NCI-H128 (cell line): ENCODE data around the gene ZNF273.
A peak's percentile ranks its signal among the peaks of the same experiment; 100 is the strongest.

Experiments used
- DNase-seq: peaks from one replicate; lab custom pipeline; 2025; ENCODE audit not compliant: unreplicated experiment; lab: John Stamatoyannopoulos, UW

Gene ZNF273

DNA sequence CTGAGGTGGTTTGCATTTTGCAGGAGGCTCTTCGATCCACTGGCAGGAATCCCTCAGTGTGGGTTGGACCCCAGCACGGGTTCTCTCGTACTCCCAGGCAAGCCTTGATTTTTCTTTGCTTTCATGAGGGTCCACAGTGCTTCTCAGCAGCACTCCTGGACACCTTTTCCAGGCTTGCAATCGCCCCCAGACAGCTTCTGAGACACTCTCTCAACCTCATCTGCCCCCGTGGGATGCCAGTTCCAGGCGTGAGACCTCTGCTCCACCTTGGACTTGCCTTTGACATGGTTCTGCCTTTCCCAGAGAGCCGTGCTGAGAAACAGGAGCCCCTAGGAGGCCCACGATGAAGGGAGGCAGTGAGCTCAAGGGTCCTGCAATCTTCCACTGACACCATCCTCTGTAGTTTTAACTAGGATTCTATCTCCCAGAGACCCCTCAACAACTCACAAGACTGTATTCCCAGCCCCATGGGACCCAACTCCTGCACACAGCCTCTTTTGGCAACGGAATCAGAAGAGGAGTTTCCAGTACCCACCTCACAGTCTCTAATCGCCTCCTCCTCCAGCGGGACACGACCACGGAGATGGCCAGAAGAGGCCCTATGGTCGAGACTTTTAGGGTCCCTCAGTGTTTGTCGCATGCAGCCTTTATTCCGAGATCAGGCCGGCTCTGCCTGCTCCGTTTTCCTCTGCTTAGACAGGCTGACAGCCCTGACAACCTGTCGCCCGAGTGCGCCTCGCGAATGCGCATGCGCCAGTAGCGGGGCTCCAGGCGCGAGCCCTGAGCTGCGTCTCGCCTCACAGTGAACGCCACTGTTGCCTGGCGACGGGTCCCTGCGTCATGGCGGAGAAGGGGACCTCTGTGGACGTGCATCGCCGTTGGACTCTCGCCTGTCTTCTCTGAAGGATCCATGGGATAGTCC is 26.0 kb upstream of the ZNF273 start:
- peak; percentile 50 for DNase-seq

DNA sequence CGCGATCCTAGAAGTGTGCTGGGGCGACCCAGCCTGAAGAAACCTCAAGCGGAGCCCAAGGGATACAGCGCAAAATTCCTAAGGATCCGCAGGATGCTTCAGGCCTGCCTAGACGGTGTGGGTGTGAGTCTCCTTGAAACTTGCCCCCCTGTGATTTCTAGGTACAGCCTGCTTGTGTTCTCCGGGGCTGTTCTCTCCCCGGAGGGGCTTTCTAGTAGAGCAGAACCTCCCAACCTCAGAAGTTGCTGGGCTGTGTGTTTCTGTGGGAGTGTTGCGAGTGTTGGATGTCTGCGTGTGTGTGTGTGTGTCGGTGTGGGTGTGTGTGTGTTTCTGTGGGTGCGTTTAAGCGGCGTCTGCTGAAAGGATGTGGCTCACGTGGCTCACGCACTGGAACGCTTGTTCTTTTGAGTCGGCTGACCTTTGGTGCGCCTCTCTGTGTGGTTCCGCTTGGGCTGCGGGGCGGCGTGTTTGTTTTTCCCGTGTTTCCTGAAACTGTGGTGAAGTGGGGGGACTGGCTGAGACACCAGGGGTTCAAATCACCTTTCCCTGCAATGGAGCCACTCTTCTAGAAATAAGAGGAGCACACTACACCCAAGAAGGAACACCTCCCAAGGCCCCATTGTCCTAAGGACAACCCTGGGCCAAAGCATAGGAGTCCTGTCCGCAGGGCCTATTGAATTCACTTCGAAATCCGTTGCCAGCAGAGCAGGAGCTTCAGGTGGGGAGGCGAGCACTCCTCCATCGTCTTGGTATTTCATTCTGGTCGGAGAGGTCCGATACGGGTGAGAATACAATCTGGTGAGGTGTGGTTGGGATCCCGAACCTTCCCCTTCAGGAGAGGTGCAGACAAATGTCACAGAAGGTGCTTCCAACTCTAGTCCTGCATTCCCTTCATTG is 25.1 kb upstream of the ZNF273 start:
- no peak for DNase-seq

DNA sequence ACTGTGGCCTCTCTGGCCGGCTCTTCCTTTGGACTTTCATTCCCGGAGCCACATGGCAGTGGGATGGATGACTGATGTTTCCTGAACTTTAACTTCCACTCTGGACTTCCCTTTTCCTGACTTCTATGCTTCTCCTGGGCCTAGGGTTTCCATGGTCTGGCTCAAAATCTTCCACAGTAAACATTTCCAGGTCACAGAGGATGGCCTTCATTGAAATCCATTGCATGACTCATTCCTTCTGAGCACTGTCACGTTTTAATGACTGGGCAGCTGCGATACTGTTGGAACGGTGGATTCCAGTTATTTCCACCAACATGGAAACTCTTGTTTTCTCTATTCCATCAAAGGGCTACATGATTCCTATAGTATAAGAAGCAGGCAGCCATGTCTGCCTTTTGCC is 24.4 kb upstream of the ZNF273 start:
- DNase-seq = no peak

DNA sequence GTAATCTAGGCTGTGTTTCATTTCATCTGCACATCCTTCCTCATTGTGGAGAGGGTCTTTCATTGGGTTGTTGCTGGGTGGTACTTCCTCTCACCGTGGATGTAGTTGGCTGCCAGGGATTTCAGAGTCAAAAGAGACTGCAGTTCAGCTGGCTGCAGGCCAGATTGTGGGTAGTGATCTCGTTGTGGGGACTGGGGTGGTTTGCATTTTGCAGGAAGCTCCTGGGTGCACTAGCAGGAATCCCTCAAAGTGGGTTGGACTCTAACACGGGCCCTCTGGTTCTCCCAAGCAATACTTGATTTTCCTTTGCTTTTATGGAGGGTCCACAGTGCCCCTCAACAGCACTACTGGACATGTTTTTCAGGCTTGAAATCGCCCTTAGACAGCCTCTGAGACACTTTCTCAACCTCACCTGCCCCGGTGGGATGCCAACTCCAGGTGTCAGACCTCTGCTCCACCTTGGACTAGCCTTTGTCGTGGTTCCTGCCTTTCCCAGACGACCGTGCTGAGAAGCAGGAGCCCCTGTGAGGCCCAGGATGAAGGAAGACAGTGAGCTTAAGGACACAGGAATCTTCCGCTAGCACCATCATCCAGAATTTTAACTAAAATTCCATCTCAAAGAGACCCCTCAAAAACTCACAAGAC is 23.9 kb upstream of the ZNF273 start:
- no peak for DNase-seq

DNA sequence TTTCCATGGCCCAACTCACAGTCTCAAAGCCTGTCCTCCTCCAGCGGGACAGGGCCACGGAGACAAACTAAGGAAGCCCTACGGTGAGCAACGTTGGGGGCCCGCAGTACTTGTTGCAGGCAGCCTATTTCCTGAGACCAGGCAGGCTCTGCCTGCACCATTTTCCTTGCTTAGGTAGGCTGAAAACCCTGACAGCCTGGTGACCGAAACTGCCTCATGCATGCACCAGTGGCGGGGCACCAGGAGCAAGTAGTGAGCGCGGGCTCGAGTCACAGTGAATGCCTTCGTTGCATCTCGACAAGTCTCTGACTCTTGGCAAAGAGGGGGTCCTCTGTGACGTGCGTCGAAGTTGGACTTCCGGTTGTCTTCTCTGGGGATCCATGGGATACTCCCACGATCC is 23.3 kb upstream of the ZNF273 start:
- DNase-seq = no peak

DNA sequence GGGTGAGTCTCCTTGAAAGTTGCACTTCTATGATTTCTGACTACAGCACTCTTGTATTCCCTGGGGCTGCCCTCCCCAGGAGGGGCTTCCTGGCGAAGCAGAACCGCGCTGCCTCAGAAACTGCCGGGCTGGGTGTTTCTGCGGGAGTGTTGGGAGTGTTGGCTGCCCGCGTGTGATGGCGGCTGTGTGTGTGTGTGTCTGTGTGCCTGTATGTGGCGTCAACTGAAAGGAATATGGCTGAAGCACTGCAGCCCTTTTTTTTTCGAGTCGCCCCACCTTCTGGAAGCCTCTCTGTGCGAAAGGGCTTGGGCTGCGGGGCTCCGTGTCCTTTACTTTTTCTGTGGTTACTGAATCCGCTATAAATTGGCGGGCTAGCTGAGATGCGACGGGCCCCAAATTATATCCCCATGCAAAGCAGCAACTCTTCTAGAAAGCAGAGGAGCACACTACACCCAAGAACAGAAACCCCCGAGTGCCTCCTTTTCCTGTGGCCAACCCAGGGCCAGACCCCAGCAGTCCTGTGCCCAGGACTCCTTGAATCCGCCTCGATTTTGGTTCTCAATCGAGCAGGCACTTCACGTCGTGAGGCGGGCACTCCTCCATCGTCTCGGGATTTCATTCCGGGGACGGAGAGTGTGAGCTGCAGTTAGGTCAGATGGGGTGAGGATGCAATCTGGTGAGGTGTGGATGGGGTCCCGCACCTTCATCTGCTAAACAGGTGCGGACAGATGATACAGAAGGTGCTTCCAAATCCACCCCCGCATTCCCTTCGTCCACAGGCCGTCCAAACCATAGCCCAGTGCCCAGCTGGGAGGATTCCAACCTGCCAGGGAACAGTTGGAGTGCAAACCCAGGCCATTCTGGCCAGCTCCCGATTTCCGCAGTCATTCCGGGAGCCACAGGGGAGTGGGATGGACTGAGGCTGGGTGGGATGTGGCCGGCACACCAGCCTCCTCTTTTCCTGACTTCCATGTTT is 22.5 kb upstream of the ZNF273 start:
- no peak for DNase-seq

DNA sequence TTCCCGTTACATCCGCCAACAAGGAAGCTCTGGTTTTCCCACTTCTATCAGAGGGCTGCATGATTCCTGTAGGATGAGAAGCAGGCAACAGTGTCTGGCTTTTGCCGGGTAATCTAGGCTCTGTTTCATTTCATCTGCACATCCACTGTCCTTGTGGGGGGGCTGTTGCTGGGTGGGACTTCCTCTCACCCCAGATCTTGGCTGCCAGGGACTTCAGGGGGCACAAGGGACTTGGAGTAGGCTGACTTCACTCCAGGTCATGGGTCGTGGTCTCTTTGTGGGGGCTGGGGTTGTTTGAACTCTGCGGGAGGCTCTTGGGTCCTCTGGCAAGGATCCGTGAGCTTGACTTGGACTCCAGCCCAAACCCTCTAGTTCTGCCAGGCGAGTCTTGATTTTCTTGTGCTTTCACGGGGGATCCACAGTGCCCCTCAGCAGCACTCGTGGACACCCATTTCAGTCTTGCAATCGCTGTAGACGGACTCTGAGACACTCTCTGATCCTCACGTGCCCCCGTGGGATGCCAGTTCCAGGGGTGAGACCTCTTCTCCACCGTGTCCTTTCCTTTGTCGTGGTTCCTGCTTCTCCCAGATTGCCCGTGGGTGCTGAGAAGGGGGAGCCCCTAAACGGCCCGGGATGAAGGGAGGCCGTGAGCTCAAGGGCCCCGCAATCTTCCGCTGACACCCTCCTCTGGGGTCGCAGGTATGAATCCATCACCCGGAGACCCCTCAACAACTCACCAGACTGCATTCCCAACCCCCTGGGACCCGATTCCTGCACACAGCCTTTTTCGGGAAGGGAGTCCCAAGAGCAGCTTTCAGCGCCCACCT is 21.4 kb upstream of the ZNF273 start:
- no peak for DNase-seq

DNA sequence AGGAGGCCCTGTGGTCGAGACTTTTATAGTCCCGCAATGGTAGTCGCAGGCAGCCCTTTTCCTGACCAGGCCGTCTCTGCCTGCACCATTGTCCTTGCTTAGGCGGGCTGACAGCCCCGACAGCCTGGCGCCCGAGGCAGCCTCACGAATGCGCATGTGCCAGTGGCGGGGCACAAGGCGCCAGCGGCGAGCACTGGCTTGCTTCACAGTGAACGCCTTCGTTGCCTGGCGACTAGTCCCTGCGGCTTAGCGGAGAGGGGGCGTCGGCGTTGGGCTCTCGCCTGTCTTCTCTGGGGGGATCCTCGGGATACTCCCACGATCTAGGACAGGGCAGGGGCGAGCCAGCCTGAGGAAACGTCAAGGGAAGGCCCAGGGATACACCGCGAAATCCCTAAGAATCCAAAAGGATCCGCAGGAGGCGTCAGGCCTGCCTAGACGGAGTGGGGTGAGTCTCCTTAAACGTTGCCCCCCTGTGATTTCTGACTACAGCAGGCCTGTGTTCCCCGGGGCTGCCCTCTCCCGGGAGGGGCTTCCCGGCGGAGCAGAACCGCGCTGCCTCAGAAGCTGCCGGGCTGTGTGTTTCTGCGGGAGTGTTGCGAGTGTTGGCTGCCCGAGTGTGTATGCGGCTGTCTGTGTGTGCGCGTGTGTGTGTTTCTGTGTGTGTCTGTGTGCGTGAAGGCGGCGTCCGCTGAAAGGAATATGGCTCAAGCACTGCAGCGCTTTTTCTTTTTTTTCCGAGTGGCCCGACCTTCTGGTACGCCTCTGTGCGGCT is 20.5 kb upstream of the ZNF273 start:
- DNase-seq = no peak

DNA sequence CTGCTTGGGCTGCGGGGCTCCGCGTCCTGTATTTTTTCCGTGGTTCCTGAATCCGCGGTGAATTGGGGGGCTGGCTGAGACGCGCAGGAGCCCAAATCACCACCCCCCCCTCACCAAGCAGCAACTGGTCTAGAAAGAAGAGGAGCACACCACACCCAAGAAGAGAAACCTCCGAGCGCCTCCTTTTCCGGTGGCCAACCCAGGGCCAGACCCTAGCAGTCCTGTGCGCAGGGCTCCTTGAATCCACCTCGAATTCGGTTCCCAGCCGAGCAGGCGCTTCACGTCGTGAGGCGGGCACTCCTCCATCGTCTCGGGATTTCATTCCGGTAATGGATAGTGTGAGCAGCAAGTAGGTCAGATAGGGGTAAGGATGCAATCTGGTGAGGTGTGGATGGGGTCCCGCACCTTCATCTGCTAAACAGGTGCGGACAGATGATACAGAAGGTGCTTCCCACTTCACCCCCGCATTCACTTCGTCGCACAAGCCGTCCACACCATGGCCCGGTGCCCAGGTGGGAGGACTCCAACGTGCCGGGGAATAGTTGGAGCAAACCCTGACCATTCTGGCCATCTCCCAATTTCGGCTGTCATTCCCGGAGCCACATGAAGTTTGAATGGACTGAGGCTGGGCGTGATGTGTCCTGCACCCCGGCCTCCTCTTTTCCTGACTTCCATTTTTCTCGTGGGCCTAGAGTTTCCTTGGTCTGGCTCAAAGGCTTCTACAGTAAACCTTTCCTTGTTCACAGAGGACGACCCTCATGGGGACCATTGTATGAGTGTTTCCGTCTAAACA is 19.8 kb upstream of the ZNF273 start:
- DNase-seq = no peak

DNA sequence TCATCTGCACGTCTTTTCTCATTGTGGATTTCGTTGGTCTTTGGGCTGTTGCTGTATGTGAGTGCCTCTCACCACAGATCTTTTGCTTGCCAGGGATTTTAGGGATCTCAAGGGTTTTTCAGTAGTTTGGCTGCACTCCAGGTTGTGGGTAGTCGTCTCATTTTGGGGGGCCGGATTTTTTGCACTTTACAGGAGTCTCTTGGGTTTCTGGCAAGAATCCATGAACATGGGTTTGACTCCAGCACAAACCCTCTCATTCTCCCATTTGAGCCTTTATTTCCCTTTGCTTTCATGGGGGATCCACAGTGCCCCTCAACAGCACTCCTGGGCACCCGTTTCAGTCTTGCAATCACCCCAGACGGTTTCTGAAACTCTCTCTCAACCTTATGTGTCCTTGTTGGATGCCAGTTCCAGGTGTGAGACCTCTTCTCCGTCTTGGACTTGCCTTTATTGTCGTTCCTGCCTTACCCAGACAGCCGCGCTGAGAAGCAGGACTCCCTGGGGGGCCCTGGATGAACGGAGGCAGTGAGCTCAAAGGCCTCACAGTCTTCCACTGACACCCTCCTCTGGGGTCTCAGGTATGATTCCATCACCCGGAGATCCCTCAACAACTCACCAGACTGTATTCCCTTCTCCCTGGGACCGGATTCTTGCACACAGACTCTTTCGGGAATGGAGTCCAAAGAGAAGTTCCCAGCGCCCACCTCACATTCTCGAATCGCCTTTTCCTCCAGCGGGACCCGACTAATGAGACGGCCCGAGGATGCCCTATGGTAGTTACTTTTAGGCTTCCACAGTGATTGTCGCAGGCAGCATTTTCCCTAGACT is 18.8 kb upstream of the ZNF273 start:
- DNase-seq = no peak

DNA sequence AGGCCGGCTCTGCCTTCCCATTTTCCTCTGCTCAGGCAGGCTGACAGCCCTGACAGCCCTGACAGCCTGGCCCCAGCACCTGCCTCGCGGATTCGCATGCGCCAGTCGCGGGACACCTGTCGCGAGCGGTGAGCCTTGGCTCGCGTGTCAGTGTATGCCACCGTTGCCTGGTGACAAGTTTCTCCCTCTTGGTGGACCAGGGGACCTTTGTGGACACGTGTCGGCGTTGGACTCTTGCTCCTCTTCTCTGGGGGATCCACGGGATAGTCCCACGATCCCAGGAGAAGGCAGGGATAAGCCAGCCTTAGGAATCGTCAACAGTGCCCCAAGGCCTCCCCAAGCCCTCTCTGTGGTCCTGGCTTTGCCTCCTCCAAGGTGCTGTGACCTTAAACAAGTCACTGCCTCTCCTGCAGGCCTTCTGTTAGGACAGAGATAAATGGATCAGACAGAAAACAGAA is 18.1 kb upstream of the ZNF273 start:
- no peak for DNase-seq

DNA sequence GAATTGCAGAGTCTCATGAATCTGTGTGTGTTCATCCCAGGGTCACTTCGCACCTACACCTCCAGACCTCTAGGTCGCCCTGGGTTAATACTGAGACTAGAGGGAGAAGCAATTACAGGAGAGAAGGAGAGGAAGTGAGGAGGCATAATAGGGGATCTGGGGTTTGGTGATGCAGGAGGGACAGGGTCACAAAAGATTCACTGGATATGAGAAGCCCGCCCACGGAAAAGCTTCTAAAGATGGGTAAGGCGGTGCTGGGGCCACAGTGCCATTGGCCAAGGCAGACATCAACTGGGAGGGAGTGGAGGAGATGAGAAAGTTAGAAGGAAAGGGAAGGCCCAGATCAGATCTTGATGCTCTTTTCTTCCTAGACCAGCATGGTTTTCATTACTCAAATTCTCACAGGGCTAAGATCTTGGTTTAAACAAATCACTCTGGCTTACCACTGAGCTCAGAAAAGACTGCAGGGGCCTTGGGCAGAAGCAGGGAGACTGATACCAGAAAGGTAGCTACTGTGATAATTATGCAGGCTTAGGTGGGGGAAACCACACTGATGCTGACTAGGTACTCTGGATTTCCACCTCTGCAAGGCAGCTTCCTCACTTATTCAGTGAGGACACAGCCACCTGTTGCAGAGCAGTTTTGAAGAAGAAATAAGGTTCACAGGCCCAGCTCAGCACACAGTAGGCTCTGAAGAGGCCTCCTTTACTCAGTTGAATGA is 17.4 kb upstream of the ZNF273 start:
- no peak for DNase-seq

DNA sequence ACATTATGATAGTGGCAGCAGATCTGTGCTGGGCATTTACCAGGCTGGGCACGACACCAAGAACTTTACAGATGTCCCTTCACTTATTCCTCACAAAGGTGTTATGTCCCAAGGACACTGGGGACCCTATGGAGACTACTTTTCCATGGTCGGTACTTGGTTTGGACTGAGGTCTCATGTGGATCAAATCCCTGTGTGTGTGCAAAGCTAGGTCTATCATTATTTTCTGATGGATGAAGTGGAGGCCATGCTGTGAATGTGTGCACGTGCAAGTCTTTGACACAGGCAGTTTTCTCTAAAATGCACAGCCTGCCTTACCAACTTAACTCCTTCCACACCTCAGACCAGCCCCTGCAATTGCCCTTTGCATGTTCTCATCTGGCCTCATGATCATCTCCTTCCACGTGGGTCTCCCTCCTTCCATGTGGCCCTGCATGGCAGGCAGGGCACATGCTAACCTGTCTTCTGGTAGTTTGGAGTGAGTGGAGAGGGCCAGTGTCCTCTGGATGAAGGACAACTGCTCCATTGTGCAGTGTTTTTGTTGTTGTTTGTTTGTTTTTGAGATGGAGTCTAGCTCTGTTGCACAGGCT is 16.0 kb upstream of the ZNF273 start:
- DNase-seq = no peak

DNA sequence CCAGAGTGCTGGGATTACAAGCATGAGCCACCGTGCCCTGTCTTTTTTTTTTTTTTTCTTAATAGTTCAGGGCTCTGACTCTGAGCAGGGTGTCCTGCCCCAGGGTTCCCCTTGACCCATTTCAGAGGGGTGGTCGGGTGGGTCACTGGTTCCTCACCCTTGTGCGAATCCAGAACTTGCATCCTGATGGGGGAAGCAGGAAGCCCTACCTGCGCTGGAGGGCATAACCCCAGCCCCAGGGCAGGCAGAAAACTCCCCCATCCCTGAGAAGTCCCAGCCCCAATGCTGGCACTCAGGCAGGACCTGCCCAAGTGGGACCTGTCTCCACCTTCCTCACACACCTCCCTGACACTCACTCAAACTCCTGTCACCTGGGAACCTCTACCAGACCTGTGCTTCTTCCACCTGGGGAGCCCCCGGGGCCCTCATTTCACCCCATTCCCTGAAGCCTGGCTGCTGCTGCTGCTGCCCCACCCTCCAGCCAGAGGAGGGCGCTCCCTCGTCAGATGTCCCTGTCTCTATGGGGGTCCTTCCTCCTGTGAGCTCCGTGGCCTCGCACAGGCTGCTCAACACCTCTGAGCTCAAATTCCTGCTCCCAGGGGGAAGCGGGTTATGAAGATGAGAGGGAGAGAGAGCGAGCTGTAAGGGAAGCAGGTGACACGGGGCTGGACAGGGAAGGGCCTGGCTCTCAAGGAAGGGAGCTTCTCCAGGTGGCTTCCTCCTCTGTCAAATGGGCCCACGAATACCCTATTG is 15.1 kb upstream of the ZNF273 start:
- no peak for DNase-seq

DNA sequence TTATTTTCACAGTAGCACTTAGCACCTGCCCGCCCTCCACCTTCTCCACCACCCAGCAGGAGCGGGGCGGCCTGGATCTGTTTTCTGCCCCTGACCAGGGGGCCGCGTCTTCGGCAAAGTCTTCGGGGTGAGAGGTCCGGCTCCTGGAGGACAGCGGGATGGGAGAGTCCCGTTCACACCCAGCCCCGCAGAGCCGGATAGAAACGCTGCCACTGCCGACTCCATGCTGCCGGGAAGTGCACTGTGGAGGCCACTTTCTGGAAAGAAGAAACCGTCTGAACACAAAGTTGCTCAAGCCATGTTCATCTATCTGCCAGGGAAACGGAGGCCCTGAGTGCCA is 14.5 kb upstream of the ZNF273 start:
- DNase-seq = no peak
